Trophoblast cell (in vitro differentiated cells and primary cell): ENCODE results near the gene CFAP298.

Experiments
- DNase-seq, 2 donors: peaks; one replicate each; pipeline ENCODE4 v3.0.0-alpha.2; 2016
- H2AFZ ChIP-seq: 2 replicates; pipeline ENCODE4 v1.6.1; 2013; ENCODE audit warnings: low read length, moderate library complexity, mild to moderate bottlenecking; ENCODE audit not compliant: insufficient read depth, poor library complexity
- H2AK5ac ChIP-seq: 2 replicates; pipeline ENCODE4 v1.6.1; 2013; ENCODE audit warnings: mild to moderate bottlenecking, low read length
- H2BK120ac ChIP-seq: 2 replicates; pipeline ENCODE4 v1.6.1; 2013; ENCODE audit warnings: low read length, mild to moderate bottlenecking, moderate library complexity; ENCODE audit not compliant: insufficient read depth, poor library complexity
- H2BK12ac ChIP-seq: 2 replicates; pipeline ENCODE4 v1.6.1; 2013; ENCODE audit warnings: mild to moderate bottlenecking, low read length, moderate library complexity
- H2BK5ac ChIP-seq: 2 replicates; pipeline ENCODE4 v1.6.1; 2013; ENCODE audit warnings: low read length, low read depth, moderate library complexity, mild to moderate bottlenecking; ENCODE audit not compliant: poor library complexity
- H3K14ac ChIP-seq: 2 replicates; pipeline ENCODE4 v1.6.1; 2013; ENCODE audit warnings: mild to moderate bottlenecking, low read length
- H3K18ac ChIP-seq: 2 replicates; pipeline ENCODE4 v1.6.1; 2013; ENCODE audit warnings: mild to moderate bottlenecking, low read length
- H3K23ac ChIP-seq: 2 replicates; pipeline ENCODE4 v1.6.1; 2013; ENCODE audit warnings: low read length
- H3K27ac ChIP-seq: 2 replicates; pipeline ENCODE4 v1.5.1; 2013; ENCODE audit warnings: low read depth, mild to moderate bottlenecking, inconsistent platforms, low read length, moderate library complexity
- H3K27me3 ChIP-seq: 2 replicates; pipeline ENCODE4 v1.6.1; 2013; ENCODE audit warnings: inconsistent platforms, mild to moderate bottlenecking, low read length, moderate library complexity; ENCODE audit not compliant: insufficient read depth
- H3K36me3 ChIP-seq, 2 experiments: 1 replicate in 1 of 2; 2 replicates in 1 of 2; pipeline ENCODE4 v1.6.1; 2013; ENCODE audit warnings: low read length in 2 of 2, mild to moderate bottlenecking in 2 of 2, moderate library complexity in 1 of 2; ENCODE audit not compliant: insufficient read depth in 2 of 2, control insufficient read depth in 1 of 2
- H3K4ac ChIP-seq: 2 replicates; pipeline ENCODE4 v1.6.1; 2013; ENCODE audit warnings: low read depth, mild to moderate bottlenecking, low read length, moderate library complexity
- H3K4me1 ChIP-seq, 2 experiments: 1 replicate in 1 of 2; 2 replicates in 1 of 2; pipeline ENCODE4 v1.6.1; 2013; ENCODE audit warnings: low read length in 2 of 2, mild to moderate bottlenecking in 2 of 2, moderate library complexity in 1 of 2; ENCODE audit not compliant: insufficient read depth in 2 of 2, control insufficient read depth in 1 of 2
- H3K4me2 ChIP-seq: 2 replicates; pipeline ENCODE4 v1.6.1; 2013; ENCODE audit warnings: inconsistent platforms, mild to moderate bottlenecking, low read length, moderate library complexity
- H3K4me3 ChIP-seq: 2 replicates; pipeline ENCODE4 v1.5.1; 2013; ENCODE audit warnings: mild to moderate bottlenecking, low read depth, low read length, inconsistent platforms
- H3K79me1 ChIP-seq: one replicate; pipeline ENCODE4 v1.6.1; 2013; ENCODE audit warnings: low read length
- H3K79me2 ChIP-seq: 2 replicates; pipeline ENCODE4 v1.6.1; 2013; ENCODE audit warnings: low read length, mild to moderate bottlenecking; ENCODE audit not compliant: control insufficient read depth, insufficient read depth, poor library complexity
- H3K9ac ChIP-seq: 2 replicates; pipeline ENCODE4 v1.6.1; 2013; ENCODE audit warnings: mild to moderate bottlenecking, low read length
- H3K9me3 ChIP-seq: 2 replicates; pipeline ENCODE4 v1.6.1; 2013; ENCODE audit warnings: low read depth, mild to moderate bottlenecking, control low read depth, inconsistent platforms, low read length; ENCODE audit not compliant: insufficient read depth
- H4K12ac ChIP-seq: 2 replicates; pipeline ENCODE4 v1.6.1; 2013; ENCODE audit warnings: low read depth, mild to moderate bottlenecking, low read length, moderate library complexity
- H4K8ac ChIP-seq: 2 replicates; pipeline ENCODE4 v1.6.1; 2013; ENCODE audit warnings: low read depth, mild to moderate bottlenecking, low read length, moderate library complexity
- H4K91ac ChIP-seq: one replicate; pipeline ENCODE4 v1.6.1; 2013; ENCODE audit warnings: low read depth, mild to moderate bottlenecking, low read length, moderate library complexity
- WGBS: extraction: QIAGEN DNeasy Blood & Tissue Kit; methylation state at CpG from one replicate; pipeline ENCODE4 v1.1.7; 2013; ENCODE audit warnings: missing lambda C conversion rate; ENCODE audit not compliant: insufficient read length, insufficient coverage; ENCODE audit errors: extremely low coverage; 5-methylcytosine and 5-hydroxymethylcytosine counted together

The CFAP298 gene

GRCh38 chr21:32648165-32648564 lies 36.0 kb upstream of the CFAP298 start:
- Histone ChIP-seq H2BK120ac (no peak overlapping the region), H3K9ac (no peak overlapping the region), H3K9me3 (no peaks in the 10 kb centered on the region), H2BK5ac (no peak overlapping the region), H4K91ac (no peak overlapping the region), H3K79me2 (no peaks in the 10 kb centered on the region), H2AK5ac (no peak overlapping the region), H2BK12ac (no peak overlapping the region), H3K23ac (no peak overlapping the region), H3K4ac (no peak overlapping the region), H3K14ac (no peak overlapping the region), H3K4me3 (no peak overlapping the region), H3K27me3 (no peaks in the 10 kb centered on the region), H2AFZ (no peak overlapping the region), H3K27ac (no peak overlapping the region), H3K36me3 (peaks cover 4 to 7% of the 10 kb centered on the region in 2 experiments), H4K8ac (no peak overlapping the region), H3K79me1 (no peaks in the 10 kb centered on the region), H3K4me2 (no peak overlapping the region), H3K18ac (no peak overlapping the region), H4K12ac (no peak overlapping the region), H3K4me1 (no peaks in the 10 kb centered on the region)
- DNase-seq: no peak

GRCh38 chr21:32645261-32646182 lies 33.3 kb upstream of the CFAP298 start:
- no peak overlapping the region for H3K14ac ChIP-seq

DNA sequence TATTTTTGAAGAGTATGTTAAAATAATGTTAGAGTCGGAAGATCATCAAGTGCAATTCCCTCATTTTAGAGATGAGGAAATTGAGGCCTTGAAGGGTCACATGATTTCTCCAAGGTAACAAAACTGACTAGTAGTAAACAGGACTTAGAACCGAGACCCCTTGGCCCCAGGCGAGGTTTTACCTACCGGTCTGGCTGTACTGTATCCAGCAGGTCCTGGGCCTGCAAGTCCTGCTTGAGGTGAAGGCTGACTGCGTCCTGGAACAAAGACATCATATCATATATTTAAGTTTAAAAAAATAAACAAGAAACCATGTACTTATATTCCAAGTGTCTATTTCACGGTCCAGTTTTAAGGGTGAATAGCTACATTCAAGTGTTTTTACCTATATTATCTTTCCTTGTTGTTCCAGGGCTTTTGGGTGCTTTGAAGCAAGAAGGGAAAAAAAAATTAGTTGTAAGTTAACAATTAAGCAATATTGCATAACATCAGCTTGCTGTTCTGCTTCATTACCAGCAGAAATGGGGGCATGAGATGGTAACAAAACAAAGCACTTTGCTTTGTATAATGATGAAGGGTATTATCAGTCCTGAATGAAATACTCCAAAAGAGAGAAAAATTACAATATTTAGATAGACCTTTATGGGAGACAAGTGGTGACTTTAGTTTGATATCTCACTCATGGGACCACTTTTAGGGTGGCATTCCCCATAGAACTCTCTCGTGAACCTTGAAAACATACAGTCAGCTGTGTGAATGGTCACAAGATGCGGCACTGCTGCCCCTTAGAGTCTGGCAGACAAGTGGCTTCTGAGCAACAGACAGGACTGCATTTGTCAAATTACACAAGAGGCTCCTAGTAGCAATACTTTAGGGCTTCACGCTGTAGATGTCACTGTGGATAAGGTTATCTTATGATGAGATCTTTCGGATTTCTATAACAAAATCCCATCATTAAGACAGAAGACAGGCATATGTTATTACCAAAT lies 29.8 kb upstream of the CFAP298 start:
- DNase-seq: no peak
- Histone ChIP-seq H3K18ac (no peak overlapping the region), H3K9ac (no peak overlapping the region), H3K36me3 (peaks cover 9 to 15% of the 10 kb centered on the region in 2 experiments), H2AFZ (no peak overlapping the region), H3K27me3 (no peaks in the 10 kb centered on the region), H3K27ac (no peak overlapping the region), H2AK5ac (no peak overlapping the region), H2BK12ac (no peak overlapping the region), H4K91ac (no peak overlapping the region), H3K4ac (no peak overlapping the region), H2BK5ac (no peak overlapping the region), H3K4me2 (no peak overlapping the region), H3K14ac (no peak overlapping the region), H4K8ac (no peak overlapping the region), H3K4me3 (no peak overlapping the region), H3K4me1 (no peaks in the 10 kb centered on the region), H3K23ac (no peak overlapping the region), H3K79me2 (no peaks in the 10 kb centered on the region), H4K12ac (no peak overlapping the region), H2BK120ac (no peak overlapping the region), H3K79me1 (no peaks in the 10 kb centered on the region), H3K9me3 (no peaks in the 10 kb centered on the region)
- no CpG with 5 or more reads among the region's 10 CpGs for WGBS

More at GRCh38 chr21:32645261-32646182, 33.3 kb upstream of the CFAP298 start:
- Histone ChIP-seq H3K23ac (no peak overlapping the region), H2BK12ac (no peak overlapping the region), H3K36me3 (peaks cover 4 to 6% of the 10 kb centered on the region in 2 experiments), H2AK5ac (no peak overlapping the region), H3K4me1 (no peaks in the 10 kb centered on the region), H4K8ac (no peak overlapping the region), H3K27me3 (no peaks in the 10 kb centered on the region), H2AFZ (no peak overlapping the region), H2BK5ac (no peak overlapping the region), H3K18ac (no peak overlapping the region), H3K79me2 (no peaks in the 10 kb centered on the region), H3K4me2 (no peak overlapping the region), H3K9me3 (no peaks in the 10 kb centered on the region), H3K4ac (no peak overlapping the region), H3K27ac (no peak overlapping the region), H4K91ac (no peak overlapping the region), H2BK120ac (no peak overlapping the region), H3K79me1 (no peaks in the 10 kb centered on the region), H4K12ac (no peak overlapping the region), H3K4me3 (no peak overlapping the region), H3K9ac (no peak overlapping the region)
- WGBS: no CpG with 5 or more reads among the region's 19 CpGs
- no peak for DNase-seq

- no peak overlapping the region for H3K14ac ChIP-seq
- no peak overlapping the region for H2BK120ac ChIP-seq
- H4K91ac ChIP-seq: no peak overlapping the region
- no peaks in the 10 kb centered on the region for H3K79me1 ChIP-seq
- H2BK5ac ChIP-seq: no peak overlapping the region
- no peak overlapping the region for H2AFZ ChIP-seq
- H3K23ac ChIP-seq: no peak overlapping the region
- no peak overlapping the region for H3K27ac ChIP-seq
- no peak overlapping the region for H4K12ac ChIP-seq
- DNase-seq: peak in 1 of 2 donors; percentile 29
- peaks cover 2 to 11% of the 10 kb centered on the region in 2 experiments for H3K36me3 ChIP-seq
- H3K4ac ChIP-seq: no peak overlapping the region
- H3K9ac ChIP-seq: no peak overlapping the region
- H3K18ac ChIP-seq: no peak overlapping the region
- no CpG with 5 or more reads among the region's 3 CpGs for WGBS
- no peaks in the 10 kb centered on the region for H3K79me2 ChIP-seq
- no peak overlapping the region for H3K4me2 ChIP-seq
- no peak overlapping the region for H2BK12ac ChIP-seq
- no peaks in the 10 kb centered on the region for H3K27me3 ChIP-seq
- H4K8ac ChIP-seq: no peak overlapping the region
- H3K4me3 ChIP-seq: no peak overlapping the region
- H3K9me3 ChIP-seq: no peaks in the 10 kb centered on the region
- no peak overlapping the region for H2AK5ac ChIP-seq
- H3K4me1 ChIP-seq: no peaks in the 10 kb centered on the region
Observed at GRCh38 chr21:32626621-32627196, 14.5 kb upstream of the CFAP298 start.
